ENCODE data around the gene ELP2.
A peak's percentile ranks its signal among the peaks of the same experiment; 100 is the strongest.

Gene ELP2

GRCh38 chr18:36127836-36128529 is 1.7 kb upstream of the ELP2 start:
- DNase-seq, result no peak

GRCh38 chr18:36128530-36128870 is 1.2 kb upstream of the ELP2 start:
- peak; percentile 15 for DNase-seq

GRCh38 chr18:36128907-36129299 is 796 bp upstream of the ELP2 start:
- no peak for DNase-seq

DNA sequence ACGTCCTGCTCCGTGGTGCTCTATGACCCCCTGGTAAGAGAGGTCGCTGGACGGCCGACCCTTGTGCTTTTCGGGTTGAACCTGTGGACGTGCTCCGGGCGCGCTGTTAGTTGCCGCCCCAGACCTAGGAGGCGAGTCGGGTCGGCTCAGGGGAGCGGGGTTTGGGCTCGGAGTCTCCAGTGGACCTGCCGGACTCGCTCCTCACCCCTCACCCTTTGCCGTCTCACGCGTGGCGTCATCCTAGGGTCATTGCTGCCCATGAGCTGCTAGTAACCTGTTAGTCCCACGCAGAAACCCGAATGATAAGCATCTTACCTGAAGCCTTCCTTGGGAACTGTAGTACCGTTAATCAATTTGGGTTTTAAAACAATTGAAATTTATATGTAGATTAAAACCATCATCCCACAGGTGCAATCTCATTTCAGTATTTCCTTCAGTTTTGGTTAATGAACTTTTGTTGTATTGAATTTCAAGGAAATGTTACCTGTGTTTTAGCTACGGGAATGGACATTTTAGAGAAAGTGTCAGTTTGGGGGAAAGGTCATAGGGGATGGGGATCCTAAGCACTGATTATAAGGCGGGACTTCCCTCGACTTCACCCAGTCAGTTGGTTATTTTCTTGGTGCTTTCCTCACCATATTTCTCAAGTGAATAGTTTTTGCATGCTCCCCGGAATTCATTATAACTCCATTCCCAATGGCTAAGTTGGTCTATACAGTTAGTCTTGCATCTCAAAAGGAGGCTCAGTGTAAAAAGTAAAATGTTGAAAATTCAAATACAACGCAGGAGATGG is 536 bp downstream of the ELP2 start:
- no peak for DNase-seq

GRCh38 chr18:36130883-36131653 is 1.4 kb downstream of the ELP2 start:
- DNase-seq, result no peak

- DNase-seq, result no peak
Measured at GRCh38 chr18:36131692-36132483, 2.2 kb downstream of the ELP2 start.

GRCh38 chr18:36132756-36133155 is 3.1 kb downstream of the ELP2 start:
- DNase-seq, result no peak

DNA sequence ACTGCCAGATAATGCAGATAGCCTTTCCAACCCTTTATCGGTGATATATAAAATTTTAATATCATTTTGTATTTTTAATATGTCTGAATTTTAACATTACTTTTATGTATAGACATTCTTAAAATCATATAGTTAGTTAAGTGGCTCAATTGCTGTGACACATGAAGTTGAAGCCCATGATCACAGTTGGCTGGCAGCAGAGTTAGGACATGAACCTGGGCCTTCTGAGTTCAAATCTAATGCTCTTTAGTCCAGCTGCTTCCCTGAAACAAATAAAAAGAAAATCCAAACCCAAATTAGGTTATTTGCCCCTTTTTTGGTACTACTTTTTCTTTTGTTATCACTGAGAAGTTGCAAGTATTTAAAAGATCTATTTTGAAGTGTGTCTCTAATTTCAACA is 5.6 kb downstream of the ELP2 start:
- no peak for DNase-seq

- no peak for DNase-seq
Measured at GRCh38 chr18:36139245-36139644, 9.5 kb downstream of the ELP2 start.

DNA sequence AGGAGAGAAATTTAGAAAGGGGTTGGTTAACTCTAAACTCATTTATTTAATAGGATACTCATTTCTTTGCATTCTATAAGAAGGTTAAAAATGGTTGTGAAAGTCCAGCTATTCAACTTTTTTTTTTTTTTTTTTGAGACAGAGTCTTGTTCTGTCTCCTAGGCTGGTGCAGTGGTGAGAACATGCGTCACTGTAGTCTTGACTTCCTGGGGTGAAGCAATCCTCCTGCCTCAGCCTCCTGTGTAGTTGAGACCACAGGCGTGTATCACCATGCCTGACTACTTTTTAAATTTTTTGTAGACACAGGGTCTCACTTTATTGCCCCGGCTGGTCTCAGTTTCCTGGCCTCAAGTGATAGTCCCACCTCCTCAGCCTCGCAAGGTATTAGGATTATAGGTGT is 11.9 kb downstream of the ELP2 start:
- no peak for DNase-seq

- DNase-seq, result no peak
Measured at GRCh38 chr18:36142751-36143150, 13.1 kb downstream of the ELP2 start.

DNA sequence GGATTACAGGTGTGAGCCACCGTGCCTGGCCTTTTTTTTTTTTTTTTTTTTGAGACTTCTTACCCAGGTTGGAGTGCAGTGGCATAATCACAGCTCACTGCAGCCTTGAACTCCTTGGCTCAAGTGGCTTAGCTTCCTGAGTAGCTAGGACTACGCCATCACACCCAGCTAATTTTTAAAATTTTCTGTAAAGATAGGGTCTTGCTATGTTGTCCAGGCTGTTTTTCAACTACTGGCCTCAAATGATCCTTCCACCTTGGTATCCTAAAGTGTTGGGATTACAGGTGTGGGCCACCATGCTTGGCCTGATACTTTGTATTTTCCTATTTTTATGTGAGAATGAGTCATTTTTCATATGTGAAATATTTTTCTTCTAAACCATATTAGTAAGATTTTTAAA is 13.7 kb downstream of the ELP2 start:
- DNase-seq, result no peak

- DNase-seq, result no peak
Measured at GRCh38 chr18:36149514-36150289, 20.0 kb downstream of the ELP2 start.

- DNase-seq, result no peak
Measured at GRCh38 chr18:36152781-36153180, 23.1 kb downstream of the ELP2 start.

DNA sequence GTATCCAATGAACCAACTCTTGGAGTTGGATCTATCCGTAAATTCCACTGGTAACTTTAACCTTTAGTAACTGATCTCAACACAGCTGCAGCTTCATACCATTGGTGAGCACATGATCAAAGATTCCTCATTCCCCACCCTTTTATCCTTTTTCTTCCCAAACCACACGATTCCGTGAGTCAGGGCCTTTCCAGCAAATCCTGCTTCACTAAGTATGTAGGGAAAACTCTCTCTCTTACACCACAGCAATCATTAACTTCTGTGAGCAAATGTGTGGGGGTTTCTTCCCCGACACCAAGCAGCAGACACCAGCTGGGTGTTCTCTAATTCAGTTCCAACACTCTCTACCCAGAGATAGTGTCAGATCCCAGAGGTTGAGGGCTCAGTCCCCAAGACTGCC is 23.5 kb downstream of the ELP2 start:
- DNase-seq, result no peak

DNA sequence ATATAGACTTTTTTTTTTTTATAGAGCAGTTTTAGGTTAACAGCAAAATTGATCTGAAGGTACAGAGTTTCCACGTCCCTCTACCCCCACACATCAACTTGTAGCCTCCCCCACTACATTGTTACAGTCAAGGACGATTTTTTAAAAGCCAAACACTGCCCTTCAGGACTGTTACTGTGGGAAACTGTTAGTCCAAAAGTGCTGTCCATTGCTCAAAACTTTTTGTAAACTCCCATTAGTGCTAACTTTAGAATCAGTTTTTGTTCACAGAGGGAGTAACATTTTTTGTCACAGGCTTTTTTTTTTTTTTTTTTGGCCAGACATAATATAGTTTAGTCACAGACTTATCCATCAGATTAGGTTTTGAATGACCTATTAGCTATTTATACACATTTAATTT is 24.1 kb downstream of the ELP2 start:
- DNase-seq, result no peak

GRCh38 chr18:36155851-36156757 is 26.4 kb downstream of the ELP2 start:
- DNase-seq, result no peak

DNA sequence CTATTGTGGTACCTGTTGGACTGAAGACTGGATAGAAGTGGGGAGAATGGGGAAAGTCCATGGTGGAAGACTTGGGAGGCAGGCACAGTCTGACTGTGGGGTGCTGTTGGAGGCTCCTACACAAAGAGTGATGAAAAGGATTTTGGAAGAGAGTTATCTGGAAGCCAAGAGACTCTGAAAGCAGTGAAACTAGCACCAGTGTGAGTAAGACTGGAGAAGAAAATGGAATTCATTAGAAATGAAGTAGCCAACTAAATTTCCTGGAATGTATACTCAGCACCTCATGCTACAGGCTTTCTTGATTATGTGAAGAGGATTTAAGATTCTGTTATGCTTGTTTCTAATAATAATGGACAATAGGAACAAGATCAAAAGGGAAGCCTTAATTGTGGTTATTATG is 27.7 kb downstream of the ELP2 start:
- no peak for DNase-seq

- DNase-seq, result no peak
Measured at GRCh38 chr18:36158266-36158867, 28.7 kb downstream of the ELP2 start.

- no peak for DNase-seq
Measured at GRCh38 chr18:36160959-36161371, 31.3 kb downstream of the ELP2 start.

GRCh38 chr18:36162981-36163380 is 33.3 kb downstream of the ELP2 start:
- DNase-seq, result no peak

Measured in midbrain (tissue), 1 donor.